ENCODE measurements around the gene KCNIP1.
"Not testable (repeated sequence)": the region's sequence is repeated elsewhere in the genome, so short reads cannot be mapped to it uniquely, and the experiment has no call there.

The KCNIP1 gene

DNA sequence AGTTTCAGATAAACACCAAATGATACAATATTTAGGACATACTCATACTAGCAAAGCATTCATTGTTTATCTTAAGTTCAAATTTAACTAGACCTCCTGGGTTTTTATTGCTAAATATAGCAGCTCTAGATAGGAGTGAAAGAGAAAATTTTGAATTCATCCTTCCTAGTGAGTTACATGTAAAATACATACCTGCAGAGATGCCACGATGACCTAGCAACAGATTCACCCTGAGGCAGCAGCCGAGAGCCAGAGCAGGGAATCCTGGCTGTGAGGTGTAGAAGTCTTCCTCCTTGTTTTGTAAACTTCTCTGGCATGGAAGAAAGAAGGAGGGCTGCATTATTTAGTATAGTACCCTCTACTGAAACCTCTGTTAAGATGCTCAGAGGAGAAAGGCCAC lies 253.8 kb downstream of the KCNIP1 start:
- no peak for DNase-seq

DNA sequence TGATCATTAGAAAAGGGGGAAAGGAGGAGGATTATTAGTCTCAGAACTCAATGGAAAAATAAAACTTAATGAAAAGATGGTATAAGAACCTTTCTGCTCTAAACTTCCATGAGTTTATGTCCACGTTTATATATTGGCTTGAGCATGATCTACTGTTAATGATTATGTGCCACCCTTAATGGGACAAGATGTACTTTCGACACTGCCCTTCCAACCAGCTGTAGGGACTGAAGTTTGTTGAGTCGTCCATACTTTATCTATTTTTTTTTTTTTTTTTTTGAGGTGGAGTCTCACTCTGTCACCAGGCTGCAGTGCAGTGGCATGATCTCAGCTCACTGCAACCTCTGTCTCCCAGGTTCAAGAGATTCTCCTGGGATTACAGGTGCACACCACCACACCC lies 254.7 kb downstream of the KCNIP1 start:
- no peak for DNase-seq

DNA sequence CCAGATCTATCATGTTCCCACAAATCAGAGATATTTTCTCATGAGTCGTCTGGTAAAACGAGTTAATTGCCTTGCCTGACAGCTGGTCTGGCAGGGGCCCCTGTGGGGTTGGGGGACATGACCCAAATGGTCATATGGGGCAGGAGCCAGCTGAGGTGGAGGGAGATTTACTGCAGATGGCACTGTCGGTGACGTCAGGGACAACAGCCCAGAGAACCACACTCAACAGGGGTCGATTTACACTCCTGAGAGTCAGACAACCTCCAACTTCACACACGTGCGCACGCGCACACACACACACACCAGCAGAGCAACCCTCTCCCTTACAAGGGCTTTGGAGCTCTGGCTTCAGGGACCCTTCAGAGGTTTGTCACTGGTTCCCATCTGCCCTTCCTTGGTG lies 256.3 kb downstream of the KCNIP1 start:
- no peak for DNase-seq

DNA sequence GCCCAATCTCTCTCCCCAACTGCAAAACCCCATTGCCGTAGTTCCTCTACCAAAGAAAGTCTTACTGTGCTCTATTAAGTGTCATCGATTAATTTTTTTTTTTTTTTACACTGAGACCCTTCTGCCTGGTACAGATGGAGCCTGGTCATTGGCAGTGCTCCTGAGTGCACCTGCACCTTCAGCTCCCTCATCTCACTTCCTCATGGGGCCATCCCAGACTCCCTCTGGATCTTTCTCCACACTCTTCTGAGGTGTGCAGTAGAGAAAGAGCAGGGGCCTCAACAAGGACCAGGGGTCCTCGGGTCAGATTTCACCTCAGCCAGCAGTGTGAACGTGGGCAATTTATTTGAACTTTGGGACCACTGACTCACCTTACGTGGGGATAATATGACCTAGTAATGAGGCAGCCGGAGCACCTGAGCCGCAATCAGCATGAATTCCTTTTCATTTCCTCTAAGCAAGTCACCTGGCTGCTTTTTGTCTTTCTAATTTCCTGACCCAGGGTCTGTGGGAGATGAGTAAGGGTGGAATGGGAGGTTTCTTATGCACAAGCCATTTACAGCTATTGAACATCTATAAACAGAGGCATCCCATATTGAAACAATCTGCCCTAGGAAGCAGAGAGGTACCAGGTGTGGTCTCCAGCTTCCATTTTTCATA lies 257.4 kb downstream of the KCNIP1 start:
- no peak for DNase-seq

DNA sequence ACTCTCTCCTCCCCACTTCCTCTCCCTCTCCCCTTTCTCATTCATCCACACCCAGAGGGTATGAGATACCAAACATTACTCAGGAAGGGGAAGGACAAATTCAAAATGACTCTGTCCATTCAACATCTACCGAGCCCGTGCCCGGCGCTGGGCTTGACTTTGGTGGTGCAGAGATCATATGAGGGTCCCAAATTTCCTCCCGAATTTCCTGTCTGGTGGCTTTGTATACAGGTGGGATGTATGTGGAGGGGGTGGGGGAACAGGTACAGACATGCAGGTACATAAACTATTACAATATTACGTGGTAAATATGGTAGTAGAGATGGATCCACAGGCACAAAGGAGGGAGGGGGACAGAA lies 257.9 kb downstream of the KCNIP1 start:
- DNase-seq = no peak

DNA sequence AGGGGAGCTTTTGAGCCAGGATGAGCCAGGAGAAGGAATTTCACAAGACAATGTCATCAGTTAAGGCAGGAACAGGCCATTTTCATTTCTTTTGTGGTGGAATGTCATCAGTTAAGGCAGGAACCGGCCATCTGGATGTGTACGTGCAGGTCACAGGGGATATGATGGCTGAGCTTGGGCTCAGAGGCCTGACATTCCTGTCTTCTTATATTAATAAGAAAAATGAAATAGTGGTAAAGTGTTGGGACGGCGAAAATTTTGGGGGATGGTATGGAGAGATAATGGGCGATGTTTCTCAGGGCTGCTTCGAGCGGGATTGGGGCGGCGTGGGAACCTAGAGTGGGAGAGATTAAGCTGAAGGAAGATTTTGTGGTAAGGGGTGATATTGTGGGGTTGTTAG lies 258.5 kb downstream of the KCNIP1 start:
- DNase-seq = not testable (repeated sequence)

DNA sequence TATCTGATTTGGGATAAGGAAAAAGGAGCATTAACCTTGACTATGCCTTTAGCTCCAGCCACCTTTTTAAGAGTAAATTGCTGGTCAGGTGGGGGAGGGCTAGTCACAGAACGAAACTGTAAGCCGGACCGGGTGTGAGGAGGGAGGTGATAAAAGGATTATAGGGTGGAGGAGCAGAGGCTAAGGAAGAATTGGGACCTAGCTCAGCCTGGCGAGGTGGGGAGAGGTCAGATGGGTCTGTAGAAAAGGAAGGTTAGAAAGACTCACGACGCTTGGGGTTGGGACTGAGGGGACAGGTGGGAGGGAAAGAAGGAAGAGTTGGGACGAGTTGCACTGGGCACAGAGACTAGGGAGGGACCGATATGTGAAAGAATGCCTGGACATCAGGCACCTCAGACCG lies 262.0 kb downstream of the KCNIP1 start:
- DNase-seq = not testable (repeated sequence)

DNA sequence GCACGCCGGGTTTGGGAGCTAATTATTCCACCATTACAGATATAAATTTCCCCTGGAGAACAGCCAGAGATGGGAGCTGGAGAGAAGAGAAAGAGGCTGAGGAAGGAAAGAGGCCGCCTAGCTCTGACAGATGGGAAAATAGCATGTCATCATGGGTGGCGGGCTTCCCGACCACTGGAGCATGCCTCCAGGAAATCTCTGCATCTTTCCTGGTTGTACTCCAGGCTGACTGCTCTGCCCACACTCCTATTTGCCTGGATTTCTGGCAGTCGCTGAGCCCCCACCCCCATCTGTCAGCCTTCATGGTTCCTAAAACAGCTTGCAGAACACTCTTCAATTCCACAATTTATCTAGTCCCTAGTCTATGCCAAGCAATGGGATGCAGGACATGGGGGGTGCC lies 265.4 kb downstream of the KCNIP1 start:
- no peak for DNase-seq

DNA sequence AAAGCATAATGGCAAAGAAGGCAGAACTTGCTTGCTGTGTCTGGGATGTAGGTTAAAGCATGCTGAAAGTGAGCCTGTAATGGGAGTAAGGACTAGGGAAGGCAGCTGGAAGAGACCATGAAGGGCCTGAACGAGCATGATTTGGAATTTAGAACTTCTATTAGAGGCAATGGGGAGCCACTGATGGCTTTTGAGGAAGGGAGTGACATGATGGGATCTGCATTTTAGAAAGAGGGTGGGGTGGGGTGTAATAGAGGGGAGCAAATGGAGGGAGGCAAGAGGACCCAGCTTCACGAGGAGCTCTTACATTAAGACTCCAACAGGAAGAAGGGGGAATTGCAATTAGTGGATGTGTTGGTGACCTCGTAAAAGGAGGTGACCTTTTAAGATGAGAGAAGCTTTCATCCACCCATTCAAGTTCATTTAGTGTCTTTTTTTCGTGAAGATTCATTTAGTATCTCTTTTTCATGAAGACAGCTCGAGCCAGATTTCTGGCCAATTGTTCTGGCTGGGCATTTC lies 266.1 kb downstream of the KCNIP1 start:
- DNase-seq = no peak

DNA sequence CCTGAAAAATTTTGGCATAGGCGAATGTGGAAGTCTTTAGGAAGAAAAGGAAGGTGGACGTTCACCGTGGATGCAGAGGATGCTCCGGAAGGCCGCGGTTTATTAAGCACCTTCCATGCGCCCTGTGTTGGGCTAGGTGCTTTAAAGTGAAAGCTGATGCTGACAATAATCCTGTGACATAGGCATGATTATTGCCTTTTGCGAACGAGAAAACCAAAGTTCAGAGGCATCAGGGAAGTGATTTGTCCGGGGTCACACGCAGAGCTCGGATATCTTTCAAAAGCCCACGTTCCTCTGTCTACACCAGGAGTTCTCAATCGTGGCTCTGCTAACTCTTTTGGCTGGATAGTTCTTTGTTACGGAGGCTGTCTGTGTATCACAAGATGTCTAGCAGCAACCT lies 267.7 kb downstream of the KCNIP1 start:
- no peak for DNase-seq

DNA sequence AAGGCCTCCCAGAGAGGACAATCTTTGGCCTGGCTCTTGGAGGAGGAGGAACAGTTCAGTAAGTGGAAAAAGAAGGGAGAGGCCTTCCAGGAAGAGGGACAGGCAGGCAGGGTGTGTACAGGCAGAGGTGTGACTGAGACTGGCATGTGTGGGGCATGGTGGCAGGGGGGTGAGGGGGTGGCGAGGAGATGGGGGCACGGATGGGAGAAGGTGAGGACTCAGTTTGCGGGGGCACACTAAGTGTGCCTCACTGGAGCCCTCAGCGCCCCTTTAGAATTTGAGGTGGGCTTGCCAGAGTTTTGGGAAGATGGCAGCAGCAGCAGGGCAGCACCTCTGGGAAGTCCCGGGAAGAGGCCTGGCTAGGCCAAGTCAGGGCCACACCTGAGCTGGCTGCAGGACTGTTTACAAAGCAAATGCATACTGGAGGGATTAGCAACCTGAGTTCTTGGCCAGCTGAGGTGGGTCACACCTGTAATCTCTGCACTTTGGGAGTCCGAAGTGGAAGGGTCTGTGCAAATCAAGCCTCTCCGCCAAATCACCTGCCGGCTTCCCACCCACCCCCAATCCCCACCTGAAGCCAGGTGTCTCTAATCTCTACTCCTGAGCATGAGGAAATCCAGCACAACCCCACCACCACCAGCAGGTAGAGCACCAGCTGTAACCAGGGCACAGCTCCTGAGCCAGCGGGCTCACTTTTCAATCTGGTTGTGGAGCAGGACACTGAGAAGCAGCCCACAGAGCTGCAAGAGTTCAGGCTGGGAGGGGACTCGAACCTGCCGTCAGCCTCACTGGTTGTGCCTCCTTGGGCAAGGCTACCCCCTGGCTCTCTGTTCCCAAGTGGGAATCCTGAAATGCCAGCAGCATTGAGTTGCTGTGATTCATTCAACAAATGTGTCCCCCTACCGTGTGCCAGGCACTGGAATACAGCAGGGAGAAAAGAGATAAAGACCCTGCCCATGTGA lies 269.5 kb downstream of the KCNIP1 start:
- no peak for DNase-seq

DNA sequence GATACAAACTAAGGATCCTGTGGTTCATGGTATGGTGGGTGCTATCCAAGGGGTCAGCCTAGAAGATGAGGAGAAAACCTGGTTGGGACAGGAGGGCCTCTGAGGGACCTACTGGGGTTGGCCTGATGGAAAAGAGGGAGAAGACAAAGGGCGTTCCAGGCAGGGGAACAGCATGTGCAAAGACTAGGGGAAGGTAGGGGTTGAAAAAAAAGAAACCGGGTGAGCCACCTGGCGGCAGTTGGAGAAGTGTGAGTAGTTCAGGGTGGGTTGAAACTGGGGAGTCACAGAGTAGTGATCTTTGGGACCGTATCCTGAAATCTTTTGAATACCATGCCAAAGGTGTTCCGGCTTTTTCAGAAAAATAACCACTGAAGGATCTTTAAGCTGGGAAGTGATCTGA lies 271.0 kb downstream of the KCNIP1 start:
- no peak for DNase-seq

DNA sequence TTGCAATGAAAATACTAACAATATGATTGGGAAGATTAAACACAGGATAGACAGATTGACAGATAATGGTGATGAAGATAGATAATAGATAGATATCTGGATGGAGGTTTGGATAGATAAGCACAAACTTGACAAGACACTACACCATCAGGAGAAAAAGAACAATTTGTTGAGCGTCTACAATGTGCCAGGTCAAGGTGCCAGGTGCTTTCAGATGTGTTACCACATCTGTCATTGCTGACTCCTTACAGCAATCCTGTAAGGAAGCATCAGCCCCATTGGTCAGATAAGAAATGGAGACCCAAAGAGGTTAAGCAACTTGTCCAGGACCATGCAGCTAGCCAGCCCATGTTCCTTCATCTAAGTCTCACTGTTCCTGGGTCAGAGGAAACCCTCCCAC lies 278.1 kb downstream of the KCNIP1 start:
- no peak for DNase-seq

DNA sequence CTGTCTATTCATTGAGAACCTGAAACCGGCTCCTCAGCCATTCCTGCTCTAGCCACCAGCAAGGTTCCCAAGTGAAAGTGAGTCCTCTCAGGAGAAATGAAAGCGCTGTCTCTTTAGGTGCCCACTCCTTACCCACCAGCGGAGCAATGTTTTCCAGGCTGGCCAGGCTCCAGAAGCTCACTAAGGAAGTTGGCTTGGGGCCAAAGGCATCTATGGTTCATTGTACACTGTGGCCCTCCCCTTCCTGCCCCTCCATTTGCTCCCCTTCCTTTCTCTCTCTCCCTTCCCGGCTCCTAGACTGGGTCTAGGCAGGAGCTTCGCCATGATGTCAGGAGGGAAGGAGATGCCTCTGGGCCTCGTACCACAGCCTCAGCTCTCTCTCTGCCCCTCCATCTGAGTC lies 278.6 kb downstream of the KCNIP1 start:
- DNase-seq = no peak

DNA sequence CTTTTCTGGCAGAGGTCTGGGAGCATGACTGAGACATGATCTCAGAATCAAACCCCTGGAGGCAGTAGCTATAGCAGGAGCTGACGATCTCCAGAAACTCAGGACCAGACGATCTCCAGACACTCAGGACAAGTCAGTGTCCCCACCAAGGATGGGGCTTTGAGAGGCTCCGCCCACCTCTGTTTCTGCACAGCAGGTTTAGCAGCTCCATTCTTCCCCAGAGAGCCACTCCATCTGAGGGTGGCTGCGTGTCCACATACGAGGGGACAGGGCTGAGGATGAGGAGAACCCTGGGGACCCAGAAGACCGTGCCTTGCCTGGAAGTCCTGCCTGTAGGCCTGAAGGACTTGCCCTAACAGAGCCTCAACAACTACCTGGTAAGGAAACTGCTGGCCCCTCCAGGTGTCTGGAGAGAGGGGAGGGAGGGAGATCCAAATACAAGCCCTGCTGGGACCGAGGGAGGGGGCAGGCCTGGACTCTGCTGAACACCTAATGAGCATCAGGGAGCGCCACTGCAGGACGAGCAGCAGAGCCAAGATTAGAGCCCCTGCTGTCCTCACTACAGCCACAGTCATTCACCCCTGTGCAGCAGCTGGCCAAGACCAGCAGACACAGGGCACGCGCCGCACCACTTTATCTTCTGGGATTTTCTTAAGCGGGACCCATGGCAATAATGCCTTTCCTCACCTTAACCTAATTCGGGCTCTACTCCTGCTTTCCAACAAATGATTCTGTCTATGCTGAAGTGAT lies 279.9 kb downstream of the KCNIP1 start, which contains the start of gene GABRP:
Gene GABRP (plus strand): TSS at position 228 of the 750 bp plus-strand sequence. CDS start 4,891 bp downstream, outside the sequence.
- no peak for DNase-seq

DNA sequence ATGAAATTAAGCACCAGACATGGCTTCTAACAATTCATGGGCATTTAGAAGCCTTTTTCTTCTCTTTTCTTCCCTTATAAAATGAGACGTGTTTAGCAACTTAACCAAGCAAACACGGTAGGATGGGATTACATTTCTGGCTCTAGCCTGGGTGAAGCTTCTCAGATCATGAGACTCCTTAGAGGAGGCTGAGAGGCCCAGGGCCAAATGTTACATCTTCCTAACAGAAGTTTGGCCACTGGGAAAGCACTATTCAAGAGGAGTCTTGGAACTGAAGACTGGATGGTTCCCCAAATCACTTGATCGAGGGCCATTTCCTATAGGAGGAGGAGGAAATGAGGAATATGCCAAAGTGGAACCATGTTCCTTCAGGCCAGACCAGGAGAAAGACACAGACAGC lies 281.6 kb downstream of the KCNIP1 start:
- no peak for DNase-seq
